GM21737 (cell line): Measurements from ENCODE around the gene SLCO1A2.

ENCODE experiments used
- ATAC-seq: cut with Tn5 transposase; IDR thresholded peaks from one replicate; pipeline ENCODE4 v1.9.1; 2021; ENCODE audit warnings: mild to moderate bottlenecking, moderate library complexity; ENCODE audit not compliant: unreplicated experiment

Gene SLCO1A2

GRCh38 chr12:21336656-21337055 is 1.9 kb upstream of the SLCO1A2 start:
- ATAC-seq: no peak

GRCh38 chr12:21330682-21331253 is 3.9 kb downstream of the SLCO1A2 start:
- ATAC-seq: no peak

DNA sequence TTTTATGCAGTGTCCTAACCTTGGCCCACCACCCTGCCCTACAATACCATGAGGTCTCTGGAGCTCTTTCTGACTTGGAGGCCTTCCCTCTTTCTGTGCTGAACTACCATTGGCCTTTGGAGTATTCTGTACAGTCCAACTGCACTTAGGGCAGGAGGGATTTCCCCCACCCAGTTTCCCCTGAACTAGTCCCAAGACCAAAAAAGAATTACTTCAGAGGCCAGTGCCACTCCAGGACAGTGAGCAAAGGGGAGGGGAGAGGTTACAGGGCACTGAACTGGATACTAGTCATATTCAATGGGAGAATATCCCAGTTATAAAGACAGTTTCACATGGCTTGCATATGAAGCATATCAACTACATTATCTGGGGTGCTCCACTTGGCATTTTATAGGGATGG is 6.1 kb downstream of the SLCO1A2 start:
- ATAC-seq: no peak

DNA sequence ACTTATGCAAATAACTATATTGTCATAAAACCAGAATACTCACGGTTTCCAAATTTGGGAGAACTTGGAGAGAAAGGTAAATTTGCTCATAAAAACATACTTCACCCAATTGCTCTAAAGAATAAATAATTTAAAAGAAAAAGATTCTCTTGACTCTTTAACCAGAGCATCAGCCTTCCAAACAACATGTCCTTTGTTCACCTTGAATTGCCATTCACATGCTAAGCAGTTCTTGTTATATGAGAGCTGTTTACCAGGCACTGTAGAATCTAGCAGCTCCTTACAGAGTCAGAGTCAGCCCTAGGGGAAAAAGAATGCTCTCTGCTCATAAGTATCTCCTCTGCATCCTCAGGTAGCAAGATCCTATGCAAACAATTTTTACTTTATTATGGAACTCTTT is 10.2 kb downstream of the SLCO1A2 start:
- no peak for ATAC-seq

- no peak for ATAC-seq
Measured at GRCh38 chr12:21323736-21324135, 11.0 kb downstream of the SLCO1A2 start.

DNA sequence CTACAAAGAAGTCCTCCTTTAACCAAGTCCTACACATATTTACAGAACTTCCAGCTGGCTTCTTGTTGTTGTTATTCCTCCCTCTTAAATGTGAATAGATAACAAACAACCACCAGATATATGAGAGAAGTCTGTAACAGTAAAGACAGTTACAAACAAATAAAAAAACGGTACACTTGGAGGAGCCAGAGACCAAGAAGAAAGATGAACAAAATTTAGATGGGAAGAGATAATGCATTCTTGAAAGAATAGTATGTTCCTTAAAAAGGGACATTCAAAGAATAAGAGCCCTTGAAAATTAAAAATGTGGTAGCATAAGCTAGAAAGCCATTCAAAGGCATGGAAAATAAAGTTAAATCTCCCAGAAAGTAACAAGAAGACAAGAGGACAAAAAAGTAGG is 25.9 kb downstream of the SLCO1A2 start:
- ATAC-seq: no peak

- no peak for ATAC-seq
Measured at GRCh38 chr12:21305661-21306060, 29.1 kb downstream of the SLCO1A2 start.

- ATAC-seq: no peak
Measured at GRCh38 chr12:21300632-21301031, 34.1 kb downstream of the SLCO1A2 start.

DNA sequence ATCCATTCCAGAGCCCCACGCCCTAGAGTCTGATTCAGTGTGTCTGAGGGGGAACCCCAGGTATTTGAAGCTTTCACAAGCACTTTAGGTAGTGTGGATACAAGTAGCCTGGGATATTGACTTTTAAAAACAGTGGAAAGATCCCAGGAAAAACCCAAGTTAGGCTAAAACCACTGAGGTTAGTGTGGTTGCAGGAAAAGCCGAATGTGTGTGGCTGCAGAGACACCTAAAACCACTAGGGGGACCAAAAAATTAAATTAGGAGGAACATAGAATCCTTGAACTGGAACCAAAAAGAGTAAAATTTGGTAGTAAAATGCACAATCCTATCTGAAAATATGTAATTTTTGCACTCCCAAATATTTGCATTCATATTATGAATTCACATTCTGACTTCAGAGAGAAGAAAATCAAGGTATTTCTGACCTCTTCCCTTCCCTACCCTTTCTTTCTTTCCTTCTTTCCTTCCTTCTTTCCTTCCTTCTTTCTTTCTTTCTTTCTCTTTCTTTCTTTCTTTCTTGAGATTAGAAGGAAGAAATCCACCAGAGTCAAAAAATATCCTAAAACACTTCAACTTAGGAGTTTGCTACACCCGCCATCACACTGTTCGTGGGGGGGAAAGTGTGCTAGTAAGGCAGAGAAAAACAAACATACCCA is 37.8 kb downstream of the SLCO1A2 start:
- ATAC-seq: no peak

DNA sequence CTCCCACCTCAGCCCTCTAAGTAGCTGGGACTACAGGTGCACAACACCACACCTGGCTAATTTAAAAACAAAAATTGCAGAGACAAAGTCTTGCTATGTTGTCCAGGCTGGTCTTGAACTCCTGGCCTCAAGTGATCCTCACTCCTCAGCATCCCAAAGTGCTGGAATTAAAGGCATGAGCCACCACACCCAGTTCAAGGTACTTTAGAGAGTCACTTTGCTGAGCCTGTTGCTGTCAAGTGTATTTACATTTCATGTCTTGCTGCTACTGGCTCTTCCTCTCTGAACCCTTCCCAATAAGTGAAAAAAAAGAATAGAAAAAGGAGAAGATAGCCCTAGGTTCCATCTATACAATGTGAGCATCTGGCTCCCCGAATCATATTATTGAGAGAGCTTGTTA is 38.4 kb downstream of the SLCO1A2 start:
- ATAC-seq: no peak

DNA sequence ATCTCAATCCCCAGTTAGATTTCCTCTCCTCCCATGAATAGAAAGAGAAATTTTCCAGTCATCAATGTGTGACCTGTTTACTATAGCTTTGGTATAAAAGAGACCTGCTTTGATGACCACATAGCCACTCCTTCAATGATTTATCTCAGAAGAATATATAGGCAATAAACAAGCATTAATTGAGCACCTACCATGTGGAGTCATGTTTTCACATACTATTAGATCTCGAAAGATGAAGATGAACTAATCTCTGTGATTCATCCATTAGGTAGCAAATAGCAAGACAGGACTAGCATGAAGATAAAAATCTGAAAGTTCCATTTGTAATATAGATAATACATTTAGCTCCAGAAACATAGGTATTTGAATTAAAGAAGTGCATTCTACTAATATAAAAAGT is 40.5 kb downstream of the SLCO1A2 start:
- no peak for ATAC-seq

DNA sequence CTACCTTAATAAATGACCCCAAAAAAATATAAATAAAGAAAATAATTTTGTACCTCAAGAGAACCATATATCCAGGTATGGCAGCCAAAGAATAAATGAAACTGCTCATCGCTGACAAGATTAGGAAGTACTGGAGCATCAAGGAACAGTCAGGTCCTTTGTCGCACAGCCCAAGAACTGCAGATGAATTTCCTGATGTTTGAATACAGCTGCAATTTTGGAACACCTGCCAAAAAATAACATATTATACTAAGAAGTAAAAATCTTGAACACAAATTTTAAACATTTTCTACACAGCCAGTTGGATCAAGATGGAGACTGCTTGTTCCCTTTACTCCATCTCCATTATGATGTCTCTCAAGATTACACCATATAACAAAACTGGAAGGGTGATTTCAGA is 42.6 kb downstream of the SLCO1A2 start:
- no peak for ATAC-seq

DNA sequence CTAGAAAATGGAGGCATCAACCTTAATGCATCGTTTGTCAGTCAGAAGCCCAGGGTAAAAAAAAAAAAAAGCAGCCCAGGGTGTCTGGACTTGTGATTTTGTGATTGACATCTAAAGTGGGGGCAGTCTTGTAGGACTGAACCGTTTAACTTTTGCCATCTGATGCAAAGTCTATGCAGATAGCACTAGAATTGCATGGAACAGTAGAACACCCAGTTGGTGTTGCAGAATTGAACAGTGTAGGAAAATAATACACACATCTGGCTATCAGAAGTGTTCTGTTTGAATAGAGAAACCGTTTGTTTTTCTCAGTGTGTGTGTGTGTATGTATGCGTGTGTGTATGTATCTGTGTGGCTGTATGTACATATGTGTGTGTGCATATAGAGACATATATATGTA is 45.0 kb downstream of the SLCO1A2 start:
- no peak for ATAC-seq

DNA sequence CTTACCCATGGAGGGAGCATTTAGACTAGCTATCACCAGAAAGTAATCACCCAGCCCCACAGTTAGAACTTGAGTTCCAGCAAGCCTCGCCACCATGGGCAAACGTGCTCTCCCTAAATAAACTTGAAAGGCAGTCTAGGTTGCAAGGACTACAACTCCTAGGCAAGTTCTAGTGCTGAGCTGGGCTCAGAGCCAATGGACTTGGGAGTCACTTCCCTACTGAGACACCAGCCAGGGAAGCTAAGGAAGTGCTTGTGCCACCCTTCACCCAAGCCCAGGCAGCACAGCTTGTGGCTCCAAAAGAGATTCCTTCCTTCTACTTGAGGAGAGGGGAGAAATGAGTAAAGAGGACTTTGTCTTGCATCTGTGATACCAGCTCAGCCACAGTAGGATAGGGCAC is 57.9 kb downstream of the SLCO1A2 start:
- no peak for ATAC-seq

DNA sequence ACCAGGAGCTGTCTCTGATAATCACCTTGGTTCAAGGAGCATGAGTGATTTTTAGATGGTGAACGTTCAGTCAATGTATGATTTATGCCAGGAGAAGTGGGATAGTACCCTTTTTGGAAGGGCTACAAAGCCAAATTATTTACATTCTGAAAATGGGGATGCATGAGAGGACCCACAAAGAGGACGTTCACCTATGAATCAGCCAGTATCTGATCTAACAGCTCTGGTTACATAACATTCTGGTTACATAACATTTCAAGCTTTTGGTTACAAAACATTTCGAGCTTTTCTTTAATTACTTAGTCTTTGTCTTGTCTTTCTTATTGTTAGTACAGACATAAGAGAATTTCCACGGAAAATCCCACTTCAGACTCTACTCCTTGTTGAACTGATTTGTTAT is 68.8 kb downstream of the SLCO1A2 start:
- no peak for ATAC-seq

- no peak for ATAC-seq
Measured at GRCh38 chr12:21264232-21264631, 70.5 kb downstream of the SLCO1A2 start.

GRCh38 chr12:21257172-21257571 is 77.5 kb downstream of the SLCO1A2 start:
- no peak for ATAC-seq

DNA sequence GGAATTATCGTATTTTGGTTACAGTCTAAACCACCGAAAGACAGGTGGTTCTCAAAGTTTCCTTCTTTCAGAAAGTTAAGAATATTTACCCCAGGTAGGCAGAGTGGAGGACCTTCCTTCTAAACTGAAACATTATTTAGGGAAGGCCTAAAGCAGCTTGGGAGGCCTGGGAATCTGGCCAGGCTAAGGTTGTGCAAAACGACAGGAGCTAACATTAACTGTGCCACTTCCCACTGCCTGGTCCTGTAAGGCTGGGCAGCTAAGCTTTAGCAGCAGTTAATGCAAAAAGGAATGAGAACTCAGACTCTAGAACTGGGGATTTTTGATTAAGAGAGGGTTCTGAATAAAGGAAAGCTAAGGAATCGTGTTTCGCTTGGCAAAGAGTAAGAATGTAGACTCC is 82.6 kb downstream of the SLCO1A2 start:
- no peak for ATAC-seq

GRCh38 chr12:21248679-21249078 is 86.0 kb downstream of the SLCO1A2 start:
- ATAC-seq: no peak

- ATAC-seq: no peak
Measured at GRCh38 chr12:21239866-21240265, 94.9 kb downstream of the SLCO1A2 start.

DNA sequence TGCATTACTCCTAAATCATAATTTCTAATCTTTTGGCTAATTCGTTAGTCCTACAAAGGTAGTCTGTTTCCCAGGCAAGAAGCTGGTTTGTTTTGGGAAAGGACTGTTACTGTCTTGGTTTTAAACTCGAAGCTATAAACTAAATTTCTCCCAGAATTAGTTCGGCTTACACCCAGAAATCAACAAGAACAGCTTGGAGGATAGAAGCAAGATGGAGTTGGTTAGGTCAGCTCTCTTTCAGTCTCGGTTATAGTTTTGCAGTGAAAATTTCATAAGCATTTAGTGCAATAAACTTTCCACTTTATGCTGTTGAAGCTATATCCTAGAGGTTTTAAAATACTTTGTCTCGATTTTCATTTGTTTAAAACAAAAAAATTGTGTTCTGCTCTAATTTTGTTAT is 100.3 kb downstream of the SLCO1A2 start:
- ATAC-seq: no peak

GRCh38 chr12:21223930-21224329 is 110.8 kb downstream of the SLCO1A2 start:
- ATAC-seq: no peak

- ATAC-seq: no peak
Measured at GRCh38 chr12:21221778-21222177, 112.9 kb downstream of the SLCO1A2 start.
